GM19351 (cell line): Measurements from ENCODE around the gene ARV1.
"Not testable (repeated sequence)": the region's sequence is repeated elsewhere in the genome, so short reads cannot be mapped to it uniquely, and the experiment has no call there.

ENCODE experiments used
- ATAC-seq: cut with Tn5 transposase; IDR thresholded peaks from one replicate; pipeline ENCODE4 v1.9.1; 2021; ENCODE audit warnings: mild to moderate bottlenecking, moderate library complexity; ENCODE audit not compliant: unreplicated experiment

The ARV1 gene

DNA sequence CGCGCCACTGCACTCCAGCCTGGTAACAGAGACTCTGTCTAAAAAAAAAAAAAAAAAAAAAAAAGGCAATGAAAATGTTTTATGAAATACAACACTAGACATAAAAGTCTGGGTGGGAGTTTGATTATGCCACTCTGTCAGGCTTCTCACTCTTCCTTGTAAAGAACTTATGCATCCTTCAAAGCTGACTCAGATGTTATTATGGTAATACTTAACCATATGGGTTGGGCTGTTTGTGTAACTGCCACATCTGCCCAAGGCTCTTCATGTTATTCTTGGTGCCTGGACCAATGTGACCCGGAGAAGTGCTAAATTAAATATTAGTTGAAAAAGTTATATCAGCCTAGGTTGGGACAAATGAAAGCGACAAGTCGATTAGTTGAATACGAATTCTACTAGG is 37.3 kb downstream of the ARV1 start:
- ATAC-seq: no peak

DNA sequence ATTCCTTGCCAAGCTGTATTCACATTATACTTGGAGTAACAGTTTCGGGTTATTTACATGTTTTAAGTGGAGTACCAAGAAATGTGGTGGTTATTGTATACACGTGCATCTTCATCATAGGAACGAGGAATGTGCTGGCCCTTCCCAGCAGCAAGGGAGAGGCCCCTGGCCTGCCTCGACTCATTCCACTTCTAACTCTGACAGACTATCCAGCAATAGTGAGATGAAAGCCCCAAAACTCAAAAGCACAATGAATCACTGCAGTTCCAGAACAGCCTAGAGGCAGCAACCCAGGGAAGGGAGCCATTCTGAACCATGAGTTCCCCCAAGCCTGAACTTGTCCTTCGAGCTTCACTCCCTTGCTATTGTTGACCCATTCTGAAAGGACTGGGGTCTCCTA is 38.1 kb downstream of the ARV1 start:
- ATAC-seq: no peak

DNA sequence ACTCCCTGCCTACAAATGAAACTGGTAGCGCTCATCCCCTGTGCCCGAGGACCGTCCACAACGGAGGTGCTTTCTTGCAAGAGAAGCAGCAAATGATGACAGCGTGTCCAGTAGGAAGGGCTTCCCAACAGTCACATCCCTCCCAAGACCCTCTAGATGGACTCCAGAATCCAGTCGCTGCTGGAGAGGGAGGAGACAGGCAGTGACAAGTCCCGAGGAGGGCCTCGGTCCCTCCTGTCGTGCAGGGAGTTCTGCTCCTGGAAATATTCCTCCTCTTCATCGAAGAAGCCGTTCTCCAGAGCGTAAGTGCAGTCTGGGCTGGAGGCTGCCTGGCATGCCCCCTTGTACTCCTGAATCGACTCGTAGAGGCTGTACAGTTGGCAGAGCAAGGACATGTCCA is 40.8 kb downstream of the ARV1 start:
- ATAC-seq: no peak

DNA sequence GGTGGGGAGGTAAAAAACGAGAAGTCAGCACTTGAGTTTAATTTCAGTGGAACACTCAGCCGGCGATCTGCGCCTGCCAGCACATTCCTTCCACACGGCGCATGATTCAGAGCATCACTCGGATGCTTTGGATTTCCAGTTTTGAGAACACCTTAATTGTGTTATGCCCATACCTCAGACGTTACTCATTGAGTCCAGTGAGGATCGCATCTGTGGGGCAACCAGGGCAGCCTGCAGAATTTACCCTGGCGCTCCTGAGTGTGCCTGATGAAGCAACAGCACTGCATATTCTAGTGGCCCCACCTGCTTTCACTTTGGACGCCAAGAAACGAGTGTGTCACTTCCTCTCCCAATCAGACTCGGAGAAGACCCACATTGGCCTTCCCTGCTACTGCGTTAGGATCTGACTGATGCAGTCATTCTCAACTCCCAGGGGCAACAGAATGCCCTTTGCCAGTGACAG is 41.3 kb downstream of the ARV1 start:
- ATAC-seq: no peak

DNA sequence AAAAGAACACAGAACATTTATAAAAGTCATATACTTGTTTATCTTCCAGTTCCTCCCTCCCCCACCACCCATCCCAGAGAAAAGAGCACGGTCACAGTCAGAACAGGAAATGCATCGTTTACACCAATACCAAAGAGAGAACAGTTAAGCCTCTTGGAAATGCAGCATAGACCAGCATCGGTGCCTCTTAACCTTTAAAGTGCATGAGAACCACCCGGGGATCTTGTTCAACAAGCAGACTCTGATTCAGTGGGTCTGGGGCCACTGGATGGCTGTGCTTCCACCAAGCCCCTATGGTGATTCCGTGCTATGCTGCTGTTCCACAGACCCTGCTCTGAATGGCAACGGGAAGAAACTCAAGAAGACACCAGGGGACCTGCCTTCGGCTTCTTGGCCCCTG is 41.9 kb downstream of the ARV1 start:
- ATAC-seq: no peak

DNA sequence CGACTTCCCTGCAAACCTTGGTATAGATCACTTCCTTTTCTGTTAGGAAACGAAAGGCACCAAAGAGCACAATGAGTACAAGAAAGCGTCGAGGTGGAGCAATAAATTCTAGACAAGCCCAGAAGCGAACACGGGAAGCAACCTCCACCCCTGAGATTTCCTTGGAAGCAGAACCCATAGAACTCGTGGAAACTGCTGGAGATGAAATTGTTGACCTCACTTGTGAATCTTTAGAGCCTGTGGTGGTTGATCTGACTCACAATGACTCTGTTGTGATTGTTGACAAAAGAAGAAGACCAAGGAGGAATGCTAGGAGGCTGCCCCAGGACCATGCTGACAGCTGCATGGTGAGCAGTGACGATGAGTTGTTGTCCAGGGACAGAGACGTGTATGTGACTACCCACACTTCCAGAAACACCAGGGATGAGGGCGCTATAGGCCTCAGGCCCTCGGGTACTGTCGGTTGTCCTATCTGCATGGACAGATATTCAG is 42.7 kb downstream of the ARV1 start:
- ATAC-seq: no peak

DNA sequence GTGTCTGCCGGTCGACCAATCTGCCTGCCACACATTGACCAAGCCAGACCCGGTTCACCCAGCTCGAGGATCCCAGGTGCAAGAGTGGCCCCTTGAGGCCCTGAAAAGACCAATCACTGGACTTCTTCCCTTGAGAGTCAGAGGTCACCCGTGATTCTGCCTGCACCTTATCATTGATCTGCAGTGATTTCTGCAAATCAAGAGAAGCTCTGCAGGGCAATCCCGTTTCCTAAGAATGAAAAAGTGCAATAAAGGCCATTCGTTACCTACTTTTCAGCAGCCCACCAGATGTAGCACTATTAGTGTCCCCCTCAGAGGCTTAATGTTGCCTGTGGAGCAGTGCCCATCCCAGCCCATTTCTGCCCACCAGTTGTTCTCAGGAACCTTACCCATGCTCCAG is 43.6 kb downstream of the ARV1 start:
- not testable (repeated sequence) for ATAC-seq

DNA sequence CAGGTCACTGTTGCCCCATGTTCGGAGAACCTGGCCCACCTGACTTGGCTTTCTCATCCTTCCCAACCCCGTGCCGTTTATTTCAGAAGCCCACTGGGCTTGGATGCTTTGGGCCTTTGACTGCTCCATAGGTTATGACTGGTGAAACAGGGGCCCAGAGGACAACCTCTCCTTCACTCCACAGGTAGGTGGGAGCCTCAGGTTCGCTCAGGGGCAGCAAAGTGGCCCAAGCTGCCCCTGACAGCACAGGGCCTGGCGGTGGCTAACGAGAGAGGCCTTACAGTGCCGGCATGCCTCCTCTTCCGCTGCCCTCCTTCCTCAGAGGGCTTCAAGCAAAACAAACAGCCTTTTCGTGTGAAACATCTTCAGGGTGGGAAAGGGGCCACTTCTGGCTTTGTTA is 44.3 kb downstream of the ARV1 start:
- no peak for ATAC-seq

DNA sequence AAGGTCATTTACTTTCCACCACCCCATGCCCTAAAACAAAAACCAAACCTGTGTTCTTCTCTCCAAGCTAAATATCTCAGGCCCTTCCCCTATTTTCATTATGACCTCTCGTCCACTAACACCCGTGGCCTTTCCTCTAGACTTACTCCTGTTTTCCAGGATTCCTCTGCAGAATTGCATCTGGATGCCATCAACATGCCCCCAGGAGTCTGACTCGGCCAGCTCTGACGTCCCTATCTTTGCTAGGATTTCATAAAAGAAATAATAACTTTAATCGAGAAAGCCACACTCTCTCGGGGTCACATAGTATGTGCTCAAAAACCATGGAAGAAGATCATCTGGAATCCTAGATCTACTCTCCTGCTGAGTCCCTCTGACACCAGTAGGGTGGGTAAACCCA is 47.7 kb downstream of the ARV1 start:
- no peak for ATAC-seq

DNA sequence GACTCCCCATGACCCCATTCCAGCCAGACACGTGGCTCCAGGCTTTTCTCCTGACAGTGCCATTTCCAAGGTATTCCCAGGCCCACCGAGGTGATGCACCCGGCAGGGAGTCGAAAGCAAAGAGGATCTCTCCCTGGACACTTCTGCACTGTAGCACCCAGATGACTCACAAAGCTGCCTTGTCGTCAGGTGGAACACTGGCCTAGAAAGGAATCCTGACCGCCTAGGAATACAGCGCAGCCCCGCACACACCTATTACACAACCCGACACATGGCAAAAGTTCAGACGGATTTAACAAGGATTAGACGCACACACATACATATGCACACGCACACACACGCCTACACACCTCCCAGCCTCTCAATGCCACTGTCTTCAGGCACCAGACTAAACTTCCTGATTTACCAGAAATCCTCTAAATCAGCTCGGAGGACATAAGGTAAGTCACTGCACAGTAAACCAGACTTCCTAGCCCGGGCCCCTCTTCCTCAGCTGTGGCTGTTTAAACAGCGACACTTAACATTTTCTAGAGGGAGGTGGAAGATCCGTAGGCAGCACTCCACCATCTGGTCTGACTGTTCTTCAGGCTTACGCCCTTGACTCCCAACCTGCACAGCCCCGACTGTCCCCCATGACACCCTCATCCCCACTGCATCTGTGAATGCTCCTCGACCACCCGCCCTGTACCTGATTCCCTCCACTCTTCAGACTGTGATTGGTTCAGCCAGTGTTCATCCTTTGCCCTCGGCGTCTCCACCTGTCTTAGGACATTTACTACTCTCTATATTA is 48.4 kb downstream of the ARV1 start:
- ATAC-seq: no peak

DNA sequence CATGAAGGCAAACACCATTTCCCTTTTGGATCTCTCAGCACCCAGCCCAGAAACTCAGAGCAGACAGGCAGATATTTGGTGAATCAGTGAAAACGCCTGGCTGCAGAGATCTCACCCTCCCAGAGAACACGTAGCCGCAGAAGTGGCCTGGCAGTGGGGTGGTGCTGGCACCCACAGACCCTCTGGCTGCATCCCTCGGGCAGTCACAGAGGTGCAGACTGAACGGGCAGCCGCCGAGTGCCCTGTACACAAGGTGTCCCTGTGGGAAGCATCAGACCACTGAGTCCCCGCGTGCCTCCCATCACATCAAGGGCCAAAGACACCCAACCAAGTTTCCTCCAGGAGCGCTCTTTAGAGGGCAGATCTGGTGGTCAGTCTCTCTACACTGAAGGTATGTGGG is 49.1 kb downstream of the ARV1 start:
- no peak for ATAC-seq

DNA sequence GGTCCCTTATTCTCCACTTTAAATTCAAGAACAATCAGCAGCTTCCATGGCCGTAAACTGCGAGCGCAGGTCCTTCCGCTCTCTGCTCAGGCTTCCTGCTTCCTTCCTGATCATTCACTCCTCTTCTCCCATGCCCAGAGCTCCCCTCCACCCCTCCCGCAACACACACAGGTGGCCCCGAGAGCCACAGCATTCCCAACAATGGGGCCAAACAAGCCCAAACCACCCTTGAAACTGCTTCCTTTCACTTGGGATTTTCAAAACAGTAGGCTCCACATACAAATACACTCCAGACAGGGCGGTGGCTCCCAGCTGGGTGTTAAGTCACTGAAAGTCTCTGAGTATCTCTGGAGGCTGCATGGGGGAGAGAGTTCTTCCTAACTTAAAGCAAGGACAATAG is 49.8 kb downstream of the ARV1 start:
- ATAC-seq: no peak

DNA sequence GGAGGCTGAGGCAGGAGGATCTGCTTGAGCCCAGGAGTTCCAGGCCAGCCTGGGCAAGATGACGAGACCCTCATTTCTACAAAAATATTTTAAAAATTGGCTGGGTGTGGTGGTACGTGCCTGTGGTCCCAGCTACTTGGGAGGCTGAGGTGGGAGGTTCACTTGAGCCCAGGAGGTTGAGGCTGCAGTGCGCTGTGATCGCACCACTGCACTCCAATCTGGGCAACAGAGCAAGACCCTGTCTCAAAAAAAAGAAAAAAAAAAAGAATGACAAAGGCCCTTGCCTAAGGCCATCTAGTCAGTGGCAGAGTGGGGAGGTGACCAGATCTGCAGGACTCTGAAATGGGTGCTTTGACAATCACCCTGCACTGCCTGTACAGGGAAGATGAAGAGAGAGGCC is 50.4 kb downstream of the ARV1 start:
- not testable (repeated sequence) for ATAC-seq

DNA sequence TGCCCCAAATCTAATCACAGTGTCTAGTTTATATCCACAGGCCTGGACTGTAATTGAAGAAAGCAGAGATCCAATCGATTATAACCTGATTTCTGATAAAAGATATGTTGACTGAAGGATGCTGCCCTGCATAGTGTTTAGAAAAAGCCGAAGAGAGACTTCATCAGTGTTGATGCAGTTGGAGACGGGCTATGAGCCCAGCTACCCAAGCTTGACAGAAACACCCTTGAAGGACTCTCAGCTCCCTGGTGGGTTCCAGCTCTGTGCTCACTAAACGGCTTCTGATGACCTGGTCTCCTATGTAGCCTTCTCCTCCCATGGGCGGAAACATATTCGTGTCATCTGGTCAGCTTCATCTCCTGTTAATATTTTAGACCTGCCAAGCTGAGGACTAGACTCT is 50.9 kb downstream of the ARV1 start:
- ATAC-seq: no peak

DNA sequence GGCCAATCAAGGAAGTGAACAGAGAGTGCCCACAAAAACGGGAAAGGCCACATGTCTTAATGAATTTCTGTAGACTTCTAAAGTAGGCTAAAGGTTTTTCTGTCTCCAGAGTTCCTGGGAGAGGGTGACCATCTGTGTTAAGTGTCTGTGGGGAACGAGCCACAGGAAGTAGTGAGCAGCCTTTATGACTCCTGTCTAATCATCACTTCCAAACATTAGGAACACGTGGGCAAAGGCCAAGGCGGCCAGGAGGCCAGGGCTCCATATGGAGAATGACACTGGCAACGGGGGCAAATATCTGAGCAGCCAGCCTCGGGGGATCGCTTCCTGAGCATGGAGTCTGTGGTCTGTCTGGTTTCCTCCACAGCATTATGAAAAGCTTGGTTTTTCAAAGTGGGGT is 54.1 kb downstream of the ARV1 start:
- ATAC-seq: no peak

DNA sequence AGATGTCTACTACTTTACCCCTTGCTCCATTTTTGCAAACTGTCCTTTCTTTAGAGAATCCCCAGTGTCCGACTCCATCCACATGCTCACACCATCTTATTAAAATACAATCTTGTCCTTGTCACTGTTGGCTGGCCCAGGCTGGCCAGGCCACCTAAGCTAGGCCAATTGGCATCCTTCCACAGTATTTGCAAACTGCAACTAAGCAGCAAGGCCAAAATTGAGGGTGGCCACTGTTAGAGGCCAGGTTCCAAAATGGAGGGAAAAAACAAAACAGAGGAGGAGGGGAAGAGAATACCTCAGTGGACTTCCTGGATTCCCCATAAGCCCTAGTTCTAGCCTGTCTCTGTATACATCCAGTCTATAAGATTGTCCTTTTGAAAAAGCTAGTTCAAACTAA is 56.9 kb downstream of the ARV1 start:
- ATAC-seq: no peak

DNA sequence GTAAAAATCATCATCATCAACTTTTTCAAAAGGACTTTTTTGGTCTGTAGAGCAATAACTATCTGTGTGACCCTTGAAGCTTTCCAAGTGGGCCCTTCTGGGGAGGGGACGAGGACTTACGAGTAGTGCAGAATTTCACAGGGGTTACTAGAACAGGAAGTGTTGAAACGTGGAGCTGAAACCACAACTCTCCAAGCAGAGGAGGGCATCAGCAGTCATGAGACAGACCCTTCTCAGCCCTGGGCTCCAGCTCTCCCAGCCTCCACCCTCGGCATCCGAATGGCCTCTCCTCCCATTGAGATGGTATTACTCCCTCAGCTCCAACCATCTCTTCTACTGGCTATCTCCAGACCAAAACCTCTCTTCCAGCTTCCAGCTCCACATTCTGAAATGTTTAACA is 57.5 kb downstream of the ARV1 start:
- ATAC-seq: no peak

DNA sequence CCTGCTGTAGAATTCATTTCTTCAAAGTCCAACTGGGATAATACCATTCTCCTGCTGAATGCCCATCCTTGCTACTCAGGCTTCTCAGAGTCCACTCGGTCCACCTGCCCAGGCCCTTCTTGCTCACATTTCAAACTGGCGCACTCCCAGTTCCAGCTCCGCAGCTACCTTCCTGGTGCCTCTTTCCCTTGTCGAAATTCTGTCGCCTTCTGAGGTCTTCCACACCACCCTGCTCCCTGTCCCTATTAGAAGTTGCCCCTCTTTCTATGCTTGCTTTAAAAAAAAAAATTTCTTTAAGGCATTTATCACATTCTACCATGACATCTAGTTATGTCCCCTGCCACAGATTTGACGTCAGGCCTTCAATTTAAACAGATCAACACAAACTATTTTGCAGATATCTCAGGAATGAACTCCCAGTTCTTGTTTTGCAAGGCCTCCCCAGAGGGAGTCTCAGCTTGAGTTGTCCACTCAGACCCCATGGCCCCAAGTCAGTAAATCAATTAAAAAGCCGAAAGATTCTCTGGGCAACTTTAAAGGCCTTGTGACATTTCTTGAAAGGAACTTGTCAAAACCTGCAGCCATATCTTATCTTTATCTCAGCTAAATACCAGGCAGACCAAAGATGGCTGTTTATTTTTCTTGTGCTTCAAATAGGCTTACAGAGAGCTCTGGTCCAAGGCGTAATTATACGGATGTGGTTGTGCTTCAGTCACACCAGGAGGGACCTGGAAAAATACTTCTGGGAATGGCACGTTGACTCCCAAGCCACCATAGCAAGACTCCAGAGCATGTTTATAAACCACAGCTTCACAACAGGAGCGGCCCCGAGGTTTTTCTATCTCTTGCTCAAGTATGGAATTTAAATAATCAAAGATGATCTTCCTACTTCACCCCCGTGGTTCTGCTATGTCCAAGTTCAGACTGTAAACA is 59.0 kb downstream of the ARV1 start:
- ATAC-seq: no peak

DNA sequence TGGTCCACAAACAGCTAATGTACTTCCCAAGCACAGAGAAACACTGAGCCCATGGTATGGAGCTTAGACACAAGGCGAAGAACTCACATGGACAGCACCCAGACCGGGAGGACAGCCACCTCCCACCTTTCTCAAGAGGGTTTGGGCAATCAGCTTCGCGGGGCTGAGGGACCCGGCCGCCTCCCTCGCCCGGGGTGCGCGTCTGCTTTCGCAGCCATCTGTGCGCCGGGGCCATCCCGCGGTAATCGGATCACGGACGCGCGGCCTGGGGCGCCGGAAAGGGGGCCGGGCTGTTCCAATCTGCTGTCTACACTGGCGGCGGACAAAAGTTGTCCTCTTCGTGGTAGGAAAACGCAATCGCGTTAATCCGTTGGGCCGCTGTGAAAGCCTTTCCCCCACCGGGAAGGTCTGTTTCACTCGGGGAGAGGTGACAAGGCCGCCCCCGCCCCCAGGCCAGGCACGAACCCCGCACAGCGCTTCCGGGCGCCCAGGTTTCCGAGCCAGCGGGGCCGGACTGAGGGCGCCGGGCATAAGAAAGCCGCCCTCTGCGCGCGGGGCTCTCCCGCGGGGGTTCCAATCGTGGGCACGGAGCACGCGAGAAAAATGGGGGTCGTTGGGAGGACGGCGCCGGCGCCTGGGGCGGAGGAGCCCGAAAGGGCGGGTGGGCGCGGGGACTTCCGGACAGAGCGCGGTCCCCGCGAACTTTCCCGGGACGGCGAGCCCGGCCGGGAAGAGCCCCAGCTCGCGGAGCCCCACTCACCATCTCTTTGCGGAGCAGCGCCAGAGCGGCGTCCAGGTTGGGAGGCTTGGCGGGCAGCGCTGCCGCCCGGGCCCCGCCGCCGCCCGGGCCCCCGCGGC is 60.5 kb downstream of the ARV1 start:
- ATAC-seq: peak; percentile 56

DNA sequence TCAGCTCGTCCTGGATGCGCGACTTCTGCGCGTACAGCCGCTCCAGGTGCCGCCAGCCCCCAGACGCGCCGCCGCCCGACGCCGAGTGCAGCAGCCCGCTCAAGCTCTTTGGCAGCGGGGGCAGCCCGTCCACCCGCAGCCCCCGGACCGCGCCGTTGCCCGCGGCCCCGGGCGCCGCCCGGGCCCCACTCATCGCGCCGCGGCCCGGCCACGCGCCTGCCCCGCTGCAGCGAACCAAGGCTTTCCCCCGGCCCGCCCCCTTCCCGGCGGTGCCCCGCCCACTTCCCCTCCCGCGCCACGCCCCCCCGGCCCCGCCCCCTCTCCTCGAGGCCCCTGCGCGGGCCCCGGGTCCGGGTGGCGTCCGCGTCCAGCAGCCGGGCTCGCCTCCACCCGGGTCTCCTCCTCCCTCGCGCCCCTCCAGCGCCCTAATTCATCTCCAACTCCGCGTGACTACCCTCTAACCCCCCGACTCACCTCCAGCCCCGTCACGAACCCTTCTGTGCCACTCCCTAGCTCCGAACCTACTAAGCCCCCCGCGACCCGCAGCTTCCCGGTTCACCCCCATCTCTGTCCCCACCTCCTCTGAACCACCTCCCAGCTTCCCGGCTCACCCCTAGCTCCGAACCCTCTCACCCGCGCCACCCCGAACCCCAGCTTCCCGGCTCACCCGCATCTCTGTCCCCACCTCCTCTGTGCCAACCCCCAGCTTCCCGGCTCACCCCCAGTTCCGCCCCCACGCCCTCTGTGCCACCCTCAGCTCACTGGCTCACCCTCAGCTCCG is 61.3 kb downstream of the ARV1 start, which contains the start of gene FAM89A:
Gene FAM89A, minus strand, starts transcription at position 236 of the 781 bp plus-strand sequence. Its CDS starts 43 bp downstream, at position 193.
- ATAC-seq: peak; percentile 73
